Fibroblast of skin of scalp (primary cell): Measurements from ENCODE around the gene RAD51B.
A peak's percentile ranks its signal among the peaks of the same experiment; 100 is the strongest.
"Not testable (repeated sequence)": the region's sequence is repeated elsewhere in the genome, so short reads cannot be mapped to it uniquely, and the experiment has no call there.

Source experiments
- DNase-seq: peaks from one replicate; pipeline ENCODE4 v3.0.0-alpha.2; 2013

RAD51B gene

DNA sequence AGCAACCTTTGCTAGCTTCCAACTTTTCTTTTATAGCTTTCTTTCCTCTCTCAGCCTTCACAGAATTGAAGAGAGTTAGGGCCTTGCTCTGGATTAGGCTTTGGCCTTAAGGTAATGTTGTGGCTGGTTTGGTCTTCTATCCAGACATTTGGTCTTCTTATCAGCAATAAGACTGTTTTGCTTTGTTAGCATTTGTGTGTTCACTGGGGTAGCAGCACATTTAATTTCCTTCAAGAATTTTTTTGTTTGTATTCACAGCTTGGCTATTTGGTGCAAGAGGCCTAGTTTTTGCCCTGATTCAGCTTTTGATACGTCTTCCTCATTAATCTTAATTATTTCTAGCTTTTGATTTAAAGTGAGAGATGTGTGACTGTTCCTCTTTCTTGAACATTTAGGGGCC, 130.8 kb downstream of the RAD51B start:
- no peak for DNase-seq

DNA sequence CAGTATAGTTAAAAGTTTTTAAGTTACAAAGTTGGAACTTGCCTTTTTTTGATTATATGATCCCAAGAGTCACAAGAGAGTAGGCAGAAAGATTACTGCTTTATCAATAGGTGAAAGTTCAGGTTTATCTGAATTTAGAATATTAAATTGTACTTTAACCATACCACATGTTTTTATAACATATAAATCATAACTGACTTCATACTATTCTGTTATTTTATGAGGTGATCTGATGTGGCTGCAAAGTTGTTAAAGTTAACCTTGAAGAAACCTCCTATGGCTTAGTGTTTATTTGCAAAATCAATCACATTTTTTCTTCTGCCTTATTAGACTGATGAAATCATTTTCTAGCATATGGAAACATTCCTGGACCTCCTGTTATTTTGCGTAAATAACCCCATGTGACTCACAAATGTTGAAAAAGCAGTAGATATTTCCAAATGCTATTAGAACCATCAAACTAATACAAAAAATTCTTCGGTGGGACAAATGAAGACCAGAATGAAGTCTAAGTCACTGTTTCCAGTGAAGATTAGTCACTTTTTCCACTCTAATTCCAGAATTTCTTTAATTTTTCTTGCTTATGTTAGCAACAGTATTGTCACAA, 132.1 kb downstream of the RAD51B start:
- DNase-seq: peak; percentile 73

DNA sequence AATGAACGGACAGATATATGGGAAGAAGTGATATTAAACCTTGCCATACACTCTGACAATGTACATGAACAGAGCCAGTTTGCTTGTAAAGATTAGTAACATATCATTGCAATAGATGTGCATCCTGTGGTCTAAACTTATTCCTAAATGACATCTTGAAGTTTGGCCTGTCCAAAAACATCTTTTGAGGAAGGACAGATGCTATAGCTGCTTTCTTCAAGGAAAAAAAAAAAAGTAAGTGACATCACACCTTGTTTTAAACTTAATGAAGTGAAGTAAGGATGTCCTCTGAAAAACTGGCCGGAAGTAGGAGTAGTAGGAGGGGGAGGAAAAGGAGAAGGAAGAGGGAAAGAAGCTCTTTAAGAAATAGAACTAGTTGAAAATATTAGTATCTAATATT, 132.8 kb downstream of the RAD51B start:
- no peak for DNase-seq

DNA sequence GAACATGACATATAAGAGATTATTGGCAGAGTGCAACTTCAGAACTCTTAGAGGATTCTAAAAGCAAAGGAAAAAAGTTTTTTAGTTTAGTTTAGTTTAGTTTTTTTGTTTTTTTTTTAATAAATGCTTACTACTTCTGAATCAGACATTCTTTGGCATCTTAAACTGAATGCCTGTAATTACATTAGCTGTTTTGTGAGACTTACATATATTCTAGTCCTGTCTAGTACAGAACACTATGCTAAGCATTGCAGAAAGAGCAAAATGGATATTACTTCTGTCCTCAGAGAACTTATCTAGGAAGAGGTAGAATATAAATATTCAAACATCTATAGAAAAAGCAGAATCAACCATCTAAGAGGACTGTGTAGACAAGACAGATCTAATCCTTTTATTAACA, 133.2 kb downstream of the RAD51B start:
- DNase-seq: peak; percentile 22

DNA sequence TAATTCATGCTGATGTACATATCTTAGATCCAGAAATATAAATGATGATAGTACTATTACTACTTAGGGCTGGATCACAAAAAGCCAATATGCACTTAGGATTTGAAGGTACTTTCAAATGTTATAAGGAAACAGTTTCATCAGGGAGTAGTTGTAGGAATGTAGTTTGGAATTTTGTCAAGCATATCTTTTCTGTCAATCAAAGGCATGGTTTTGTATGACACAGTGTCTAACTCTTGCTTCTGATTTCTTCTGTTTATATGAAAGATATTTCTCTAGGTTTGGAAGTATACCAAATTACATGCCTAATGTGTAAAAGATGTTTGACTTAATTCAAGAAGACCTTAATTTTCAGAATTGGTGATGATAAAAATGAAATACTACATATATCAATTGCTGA, 135.7 kb downstream of the RAD51B start:
- peak; percentile 34 for DNase-seq

DNA sequence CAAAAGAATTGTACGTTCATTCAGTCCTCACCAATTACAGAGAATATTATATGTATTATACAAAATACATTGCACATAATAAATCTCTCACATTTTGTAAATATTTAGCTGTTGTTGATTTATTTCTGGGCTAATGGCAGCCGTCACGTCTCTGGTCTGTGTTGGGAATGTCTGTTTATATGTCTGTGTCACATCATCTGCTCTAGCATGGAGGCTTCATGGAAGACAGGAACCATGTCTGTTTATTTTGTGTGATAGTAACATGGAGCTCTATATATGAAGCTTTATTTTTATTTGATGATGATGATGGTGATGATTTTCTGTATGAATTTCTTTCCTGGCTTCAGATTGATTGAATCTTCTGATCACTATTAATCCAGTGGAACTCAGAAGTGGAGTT, 138.4 kb downstream of the RAD51B start:
- DNase-seq: no peak

DNA sequence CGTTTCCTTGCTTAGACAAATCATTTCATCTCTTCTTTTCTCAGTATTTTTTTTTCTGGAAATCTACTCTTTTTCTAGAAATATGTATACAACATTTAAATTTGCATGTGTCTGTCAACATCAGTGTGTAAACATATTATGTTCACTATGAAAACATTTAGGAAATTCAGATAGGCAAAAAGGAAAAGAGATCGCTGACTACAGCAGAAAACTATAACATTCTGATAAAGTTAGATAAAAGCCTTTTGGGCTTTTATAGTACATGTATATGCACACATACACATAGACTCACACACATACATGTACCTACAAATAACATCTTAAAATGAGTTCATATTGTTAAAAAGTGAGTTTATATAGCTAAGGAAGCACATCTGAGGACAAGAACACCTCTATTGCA, 142.1 kb downstream of the RAD51B start:
- no peak for DNase-seq

DNA sequence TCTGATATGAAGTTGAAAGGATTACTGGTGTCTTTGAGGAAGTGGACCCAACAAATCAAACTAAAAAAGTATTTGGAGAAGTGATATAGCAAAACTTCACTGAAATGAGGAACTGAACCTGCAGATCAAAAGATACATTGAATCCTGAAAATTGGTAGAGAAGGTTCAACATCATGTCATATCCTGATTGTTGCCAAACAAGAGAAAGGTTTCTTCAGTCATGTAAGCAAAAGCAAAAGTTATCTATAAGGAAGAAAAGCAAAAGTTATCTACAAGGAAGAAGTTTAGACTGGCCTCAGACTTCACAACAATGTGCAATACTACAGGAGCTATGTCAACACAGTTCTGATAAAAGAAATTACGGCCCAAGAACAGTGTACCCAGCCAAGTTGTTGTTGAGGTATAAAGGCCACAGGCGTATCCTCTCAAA, 142.7 kb downstream of the RAD51B start:
- DNase-seq: no peak

DNA sequence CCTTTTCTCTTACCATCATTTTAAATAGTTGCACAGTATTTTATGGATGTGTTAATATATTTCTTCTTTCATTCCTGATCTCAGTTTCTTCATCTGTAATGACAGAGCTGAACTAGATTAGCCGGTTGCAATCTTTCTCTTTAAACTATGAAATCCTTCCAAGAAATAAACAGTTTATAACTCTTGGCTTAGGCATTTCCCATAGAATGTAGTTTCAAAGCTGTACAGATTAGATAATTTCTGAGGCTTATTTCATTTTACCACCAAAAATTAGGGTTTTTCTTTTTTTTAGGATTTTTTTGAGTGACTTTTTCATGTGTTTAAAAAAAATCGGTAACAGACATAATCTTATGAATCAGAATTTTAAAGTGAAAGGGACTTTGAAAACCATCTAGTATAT, 144.0 kb downstream of the RAD51B start:
- no peak for DNase-seq

DNA sequence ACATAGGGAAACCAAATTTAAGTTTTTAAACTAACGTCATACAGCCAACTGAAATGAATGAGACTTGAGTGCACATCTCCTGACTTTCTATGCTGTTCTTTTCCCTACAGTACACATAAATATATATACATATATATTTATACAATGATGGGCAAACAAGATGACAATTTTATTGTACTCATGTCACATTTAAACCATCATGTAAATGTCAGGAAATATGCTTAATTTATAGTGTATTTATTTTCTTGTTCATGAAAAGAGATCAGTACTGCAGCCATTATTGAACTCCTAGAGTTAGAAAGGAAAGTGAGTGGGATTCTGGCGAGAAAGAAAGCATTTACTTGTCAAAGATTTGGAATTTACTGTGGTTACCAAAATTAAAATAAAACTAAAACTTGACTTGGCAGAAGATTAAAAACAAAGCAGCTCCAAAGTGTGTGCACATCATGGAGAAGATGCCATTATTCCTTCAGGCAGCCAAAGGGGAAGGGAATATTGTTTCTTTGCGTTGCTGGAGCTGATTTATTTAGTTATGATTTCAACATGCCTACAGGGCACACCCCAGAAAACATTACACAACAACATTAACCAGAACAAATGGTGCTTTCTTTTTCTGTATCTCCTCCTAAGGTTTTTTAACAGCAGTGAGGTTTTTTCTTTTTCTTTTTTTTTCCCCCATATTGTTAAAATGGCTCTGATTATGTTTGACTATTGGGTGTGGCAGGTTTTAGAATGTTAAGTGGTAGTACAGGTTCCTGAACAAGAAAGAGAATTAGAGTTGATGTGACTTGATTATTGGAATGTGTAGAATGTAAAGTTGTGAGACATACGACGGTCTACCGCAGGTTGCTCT, 144.6 kb downstream of the RAD51B start:
- DNase-seq: peak; percentile 30

DNA sequence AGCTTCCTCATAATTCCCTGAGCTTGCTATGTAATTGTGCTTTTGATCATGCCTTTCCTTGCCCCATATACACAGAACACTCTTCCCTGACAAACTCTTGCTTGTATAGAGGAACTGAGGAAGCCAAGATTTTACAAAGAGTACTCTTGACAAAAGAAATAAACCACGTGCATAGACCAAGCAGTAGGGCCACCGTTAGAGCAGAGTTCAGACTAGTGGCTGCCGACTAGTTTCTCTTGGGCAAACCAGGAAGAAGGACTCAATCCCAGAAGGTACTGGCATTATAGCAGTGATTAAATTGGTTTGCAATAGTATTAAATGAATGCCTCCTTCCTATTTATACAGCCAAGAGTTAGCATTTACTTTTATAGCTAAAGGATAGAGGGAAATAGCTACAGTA, 146.1 kb downstream of the RAD51B start:
- DNase-seq: no peak

DNA sequence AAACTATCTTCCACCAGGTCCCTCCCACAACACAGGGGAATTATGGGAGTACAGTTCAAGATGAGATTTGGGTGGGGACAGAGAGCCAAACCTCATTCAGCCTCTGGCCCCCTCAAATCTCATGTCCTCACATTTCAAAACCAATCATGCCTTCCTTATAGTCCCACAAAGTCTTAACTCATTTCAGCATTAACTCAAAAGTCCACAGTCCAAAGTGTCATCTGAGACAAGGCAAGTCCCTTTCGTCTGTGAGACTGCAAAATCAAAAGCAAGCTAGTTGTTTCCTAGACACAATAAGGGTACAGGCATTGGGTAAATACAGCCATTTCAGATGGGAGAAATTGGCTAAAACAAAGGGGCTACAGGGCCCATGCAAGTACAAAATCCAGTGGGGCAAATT, 147.6 kb downstream of the RAD51B start:
- no peak for DNase-seq

DNA sequence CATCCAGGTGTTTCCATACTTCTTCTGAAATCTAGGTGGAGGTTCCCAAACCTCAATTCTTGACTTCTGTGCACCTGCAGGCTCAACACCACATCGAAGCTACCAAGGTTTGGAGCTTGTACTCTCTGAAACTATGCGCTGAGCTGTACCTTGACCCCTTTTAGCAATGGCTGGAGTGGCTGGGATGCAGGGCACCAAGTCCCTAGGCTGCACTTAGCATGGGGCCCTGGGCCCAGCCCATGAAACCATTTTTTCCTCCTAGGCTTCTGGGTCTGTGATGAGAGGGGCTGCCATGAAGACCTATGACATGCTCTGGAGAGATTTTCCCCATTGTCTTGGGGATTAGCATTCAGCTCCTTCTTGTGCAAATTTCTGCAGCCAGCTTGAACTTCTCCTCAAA, 148.4 kb downstream of the RAD51B start:
- DNase-seq: not testable (repeated sequence)

DNA sequence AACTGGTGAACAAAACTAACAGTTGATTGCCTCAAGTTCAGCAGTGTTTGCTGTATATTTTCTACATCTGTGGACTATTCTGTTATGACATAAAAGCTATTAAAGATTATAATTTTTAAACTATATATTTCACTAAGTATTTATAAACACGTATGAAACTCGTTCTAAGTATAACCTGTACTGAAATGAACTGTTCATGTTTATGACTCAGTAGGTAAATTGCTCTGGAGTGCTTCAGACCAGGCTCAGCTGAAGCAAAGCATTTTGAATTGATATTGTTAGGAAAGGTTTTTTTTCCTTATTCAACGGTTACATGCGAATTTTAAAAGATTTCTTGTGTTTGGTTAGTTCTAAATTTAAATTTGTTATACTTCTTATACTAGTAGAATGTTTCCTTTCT, 151.3 kb downstream of the RAD51B start:
- DNase-seq: no peak

DNA sequence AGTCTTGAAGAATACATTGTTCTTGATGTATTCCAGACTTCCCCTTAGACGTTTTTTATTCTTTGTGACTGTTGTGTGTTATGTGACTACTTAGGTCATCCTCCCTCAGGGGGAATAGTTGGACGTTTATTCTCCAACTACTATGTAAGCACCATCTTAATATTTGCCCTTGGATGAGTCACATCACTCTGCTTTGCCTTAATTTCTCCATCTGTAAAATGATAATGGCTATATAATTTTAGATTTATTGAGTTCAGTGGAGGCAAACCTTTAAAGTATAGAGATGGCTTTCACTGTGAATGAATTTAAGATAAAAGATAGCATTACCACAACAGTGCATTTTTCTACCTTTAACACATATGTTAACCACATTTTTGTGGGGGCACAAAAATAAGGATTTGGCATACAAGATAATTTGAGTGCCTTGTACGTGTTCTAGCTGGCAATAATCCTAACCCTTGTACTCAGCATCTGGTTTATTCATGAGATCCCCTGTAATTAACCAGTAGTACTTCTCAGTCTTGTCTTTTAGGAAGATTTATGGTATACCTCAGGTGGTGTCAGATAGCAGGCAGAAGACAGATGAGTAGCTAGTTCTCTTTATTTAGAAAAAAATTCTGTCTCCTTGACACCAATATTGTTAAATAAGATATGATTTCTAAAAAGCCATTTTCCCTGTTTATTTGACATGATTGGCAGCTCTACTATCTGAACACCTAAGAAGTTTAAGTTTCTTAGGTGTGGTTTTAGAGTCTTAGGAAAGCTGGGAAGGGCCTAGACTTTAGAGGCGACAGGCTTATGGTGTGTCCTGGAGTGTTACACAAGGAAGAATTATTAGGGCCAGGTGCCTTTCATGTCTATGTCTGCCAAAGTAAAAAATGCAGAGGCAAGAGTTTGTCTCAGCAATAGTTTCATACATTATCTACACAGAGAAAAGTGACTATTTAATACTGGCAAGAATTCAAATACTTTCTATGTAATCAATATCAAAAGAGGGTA, 152.3 kb downstream of the RAD51B start:
- DNase-seq: peak; percentile 26

DNA sequence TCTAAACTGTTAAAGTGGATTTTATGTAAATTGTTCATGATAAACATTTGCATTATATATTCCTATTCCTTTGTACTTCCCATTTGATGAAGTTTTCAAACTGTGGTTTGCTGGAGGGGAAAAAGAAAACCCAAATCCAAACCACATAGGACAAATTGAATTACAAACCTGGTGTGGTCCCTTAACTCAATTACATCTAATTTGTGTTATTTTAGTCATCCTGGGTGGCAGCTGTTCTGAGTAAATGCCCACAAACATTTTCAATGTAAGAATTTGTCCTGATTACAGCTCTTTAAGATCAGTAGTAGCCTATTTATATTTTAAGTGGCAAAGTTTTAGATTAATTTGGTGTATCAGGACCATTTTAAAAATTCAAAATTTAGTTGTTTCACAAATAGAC, 153.9 kb downstream of the RAD51B start:
- DNase-seq: peak; percentile 11

DNA sequence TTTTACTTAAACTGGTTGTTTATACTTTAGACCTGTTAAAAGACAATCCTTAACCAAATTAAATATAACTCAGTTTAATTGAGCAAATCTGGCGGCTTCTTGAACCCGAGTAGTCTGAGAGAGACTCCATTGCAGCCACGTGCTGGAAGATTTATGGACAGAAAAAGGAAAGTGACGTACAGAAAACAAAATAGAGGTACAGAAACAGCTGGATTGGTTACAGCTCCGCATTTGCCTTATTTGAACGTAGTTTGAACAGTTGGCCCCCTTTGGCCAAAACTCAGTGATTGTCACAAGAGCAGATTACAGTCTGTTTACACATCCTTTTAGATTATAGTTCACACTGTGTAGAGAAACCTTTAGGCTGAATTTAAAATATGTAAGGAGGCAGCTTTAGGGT, 155.9 kb downstream of the RAD51B start:
- DNase-seq: no peak

DNA sequence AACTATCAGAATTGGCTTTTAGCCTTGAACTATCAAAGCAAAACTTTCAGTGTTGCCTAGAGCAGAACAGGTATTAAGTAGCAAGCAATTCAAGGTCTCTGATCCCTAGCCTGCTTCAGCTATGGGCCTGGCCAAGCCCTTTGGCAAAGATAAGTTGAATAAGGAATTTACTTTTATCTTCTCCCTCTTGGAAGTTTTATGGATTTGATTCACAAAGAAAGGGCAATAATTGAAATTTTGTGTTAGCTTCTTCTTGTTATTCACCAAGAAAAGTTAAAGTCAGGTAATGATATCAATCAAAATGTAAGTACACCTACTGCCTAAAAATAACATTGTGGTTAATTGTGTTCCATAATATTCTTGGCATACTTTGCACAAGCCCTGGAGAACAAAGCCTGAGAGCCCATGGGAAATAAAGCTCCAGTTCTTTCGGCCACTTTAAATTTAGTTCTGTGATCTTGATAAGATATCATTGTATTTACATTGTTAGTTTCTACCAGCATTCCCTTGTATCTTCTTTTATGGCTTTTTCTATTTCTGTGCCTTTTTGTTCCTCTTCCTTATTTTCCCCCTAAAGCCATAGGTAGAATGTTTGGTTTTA, 158.0 kb downstream of the RAD51B start:
- DNase-seq: no peak

DNA sequence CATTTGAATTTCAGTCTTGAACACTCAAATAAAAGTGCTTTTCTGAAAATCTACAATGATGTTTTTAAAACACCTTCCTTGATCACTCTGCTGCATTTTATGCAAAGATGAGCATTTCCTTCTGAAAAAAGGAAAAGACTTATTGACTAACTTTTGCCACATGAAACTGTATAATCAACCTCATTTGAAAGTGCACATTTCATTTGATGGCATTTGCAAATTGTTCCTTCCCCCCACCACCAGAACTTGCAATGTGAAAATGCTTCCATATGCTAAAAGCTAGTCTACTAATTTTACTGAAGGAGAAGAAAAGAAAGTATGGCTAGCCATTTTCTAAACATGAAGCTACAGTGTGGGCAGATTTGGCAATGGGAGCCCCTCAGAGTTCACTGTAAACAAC, 159.2 kb downstream of the RAD51B start:
- DNase-seq: no peak

DNA sequence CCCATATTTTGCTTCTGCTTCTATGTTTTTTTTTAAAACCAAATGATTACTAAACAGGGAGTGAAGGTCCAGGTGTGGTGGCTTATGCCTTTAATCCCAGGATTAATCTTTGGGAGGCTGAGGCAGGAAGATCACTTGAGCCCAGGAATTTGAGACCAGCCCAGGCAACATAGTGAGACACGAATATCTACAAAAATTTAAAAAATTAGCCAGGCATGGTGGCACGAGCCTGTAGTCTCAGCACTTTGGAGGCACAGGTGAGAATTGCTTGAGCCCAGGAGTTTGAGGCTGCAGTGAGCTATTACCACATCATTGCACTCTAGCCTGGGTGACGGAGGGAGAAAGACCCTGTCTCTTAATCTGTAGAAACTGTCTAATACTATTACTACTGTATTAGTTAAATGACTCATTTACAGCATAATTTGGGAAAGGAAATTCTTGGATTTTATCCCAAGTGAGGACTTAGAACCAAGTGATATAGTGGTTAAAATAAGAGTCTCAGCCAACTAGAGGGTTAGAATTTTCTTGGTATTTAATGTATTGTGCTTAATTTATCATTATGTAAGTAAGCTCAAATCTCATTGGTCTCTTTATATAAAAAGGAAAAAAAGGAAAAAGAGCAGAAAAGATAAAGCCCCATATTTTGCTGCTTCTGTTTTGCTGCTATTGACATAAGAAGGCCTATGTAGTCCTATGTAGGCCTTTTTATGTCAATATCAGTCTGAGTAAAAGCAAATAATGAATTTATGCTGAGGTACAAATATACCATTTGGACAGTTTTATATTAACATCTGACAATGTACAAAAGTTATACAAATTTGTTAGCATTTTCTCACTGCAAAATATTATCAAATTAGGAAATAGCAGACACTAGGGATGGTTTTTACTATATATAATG, 163.4 kb downstream of the RAD51B start:
- peak; percentile 34 for DNase-seq

DNA sequence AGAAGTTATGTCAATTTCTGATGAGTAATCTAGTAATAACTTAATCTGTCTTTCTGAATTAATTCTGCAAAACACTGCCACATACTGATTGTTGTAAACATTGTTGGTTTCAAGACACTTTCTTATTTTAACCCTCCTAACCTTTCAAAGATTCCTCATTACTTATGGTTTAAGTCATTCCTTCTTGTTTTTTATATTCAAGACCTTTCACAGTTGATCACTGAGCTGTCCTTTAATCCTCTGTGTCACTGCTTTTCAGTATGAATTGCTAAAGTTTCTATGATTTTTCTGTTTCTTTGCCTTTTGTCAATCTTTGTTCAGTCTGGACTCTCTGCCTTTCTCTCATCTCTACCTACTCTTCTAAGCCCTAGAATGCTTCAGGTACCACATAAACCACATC, 164.7 kb downstream of the RAD51B start:
- DNase-seq: no peak
